Caki2 (cell line): ENCODE measurements around the gene NFATC4. TPM values are rescaled to one million over a fixed set of nuclear protein-coding genes. Genes with fewer than 3 reads are reported as not detected.
"Not testable (repeated sequence)": the region's sequence is repeated elsewhere in the genome, so short reads cannot be mapped to it uniquely, and the experiment has no call there.

ENCODE experiments used
- DNase-seq: peaks from one replicate; pipeline ENCODE4 v3.0.0-alpha.2; 2015; ENCODE audit warnings: low read depth
- in situ Hi-C: cut with HindIII; loops from 2 replicates; pipeline ENCODE4 v1.10.0; 2016; ENCODE audit warnings: low sequenced_read_pairs, low pct_unique_long_range_greater_than_20kb, mixed read lengths
- total RNA-seq: library from RNA; depleted of rRNA; stranded (reverse); fragments of >200 nt; shearing (Covaris generic); gene quantifications from 2 replicates; pipeline ENCODE4 v1.2.3, GENCODE V29; 2014; ENCODE audit warnings: low replicate concordance

The NFATC4 gene
- total RNA-seq, 1 experiment from 2014 or later: not detected

GRCh38 chr14:24362241-24362960 lies 5.6 kb upstream of the NFATC4 start:
- in situ Hi-C loops: no loop called here
- no peak for DNase-seq

GRCh38 chr14:24363401-24363800 lies 4.6 kb upstream of the NFATC4 start:
- in situ Hi-C loops: no loop called here
- DNase-seq: no peak

GRCh38 chr14:24364841-24365240 lies 3.1 kb upstream of the NFATC4 start:
- no peak for DNase-seq
- in situ Hi-C loops: no loop called here

- in situ Hi-C loops: no loop called here
- DNase-seq: no peak
These were observed 2.2 kb upstream of the NFATC4 start for GRCh38 chr14:24365600-24366412.

DNA sequence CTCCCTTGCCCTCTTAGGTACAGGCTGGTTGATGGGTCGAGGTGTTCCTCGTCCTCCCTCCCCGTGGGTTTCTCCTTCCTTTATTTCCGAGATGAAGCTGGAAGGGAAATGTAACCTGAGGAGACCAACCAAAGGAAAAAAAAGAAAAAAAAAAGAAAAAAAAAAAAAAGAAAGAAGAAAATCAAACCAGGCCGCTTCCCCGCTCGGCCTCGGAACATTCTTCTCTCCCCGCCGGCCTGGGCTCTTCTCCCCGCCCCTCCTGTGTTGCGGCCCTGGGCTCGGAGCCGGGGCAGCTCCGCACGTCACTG lies 1.6 kb upstream of the NFATC4 start:
- in situ Hi-C loops: no loop called here
- DNase-seq: no peak

- in situ Hi-C loops: no loop called here
- no peak for DNase-seq
These were observed 1.1 kb upstream of the NFATC4 start for GRCh38 chr14:24366721-24367513.

- in situ Hi-C loops: no loop called here
- DNase-seq: no peak
These were observed 203 bp downstream of the NFATC4 start for GRCh38 chr14:24368212-24368561.

GRCh38 chr14:24368562-24369252 lies 723 bp downstream of the NFATC4 start:
- in situ Hi-C loops: no loop called here
- DNase-seq: no peak

DNA sequence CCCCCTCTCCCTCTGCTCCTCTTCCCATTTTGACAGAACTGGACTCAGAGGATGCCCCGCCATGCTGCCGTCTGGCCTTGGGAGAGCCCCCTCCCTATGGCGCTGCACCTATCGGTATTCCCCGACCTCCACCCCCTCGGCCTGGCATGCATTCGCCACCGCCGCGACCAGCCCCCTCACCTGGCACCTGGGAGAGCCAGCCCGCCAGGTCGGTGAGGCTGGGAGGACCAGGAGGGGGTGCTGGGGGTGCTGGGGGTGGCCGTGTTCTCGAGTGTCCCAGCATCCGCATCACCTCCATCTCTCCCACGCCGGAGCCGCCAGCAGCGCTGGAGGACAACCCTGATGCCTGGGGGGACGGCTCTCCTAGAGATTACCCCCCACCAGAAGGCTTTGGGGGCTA lies 1.5 kb downstream of the NFATC4 start:
- DNase-seq: no peak
- in situ Hi-C loops: no loop called here

DNA sequence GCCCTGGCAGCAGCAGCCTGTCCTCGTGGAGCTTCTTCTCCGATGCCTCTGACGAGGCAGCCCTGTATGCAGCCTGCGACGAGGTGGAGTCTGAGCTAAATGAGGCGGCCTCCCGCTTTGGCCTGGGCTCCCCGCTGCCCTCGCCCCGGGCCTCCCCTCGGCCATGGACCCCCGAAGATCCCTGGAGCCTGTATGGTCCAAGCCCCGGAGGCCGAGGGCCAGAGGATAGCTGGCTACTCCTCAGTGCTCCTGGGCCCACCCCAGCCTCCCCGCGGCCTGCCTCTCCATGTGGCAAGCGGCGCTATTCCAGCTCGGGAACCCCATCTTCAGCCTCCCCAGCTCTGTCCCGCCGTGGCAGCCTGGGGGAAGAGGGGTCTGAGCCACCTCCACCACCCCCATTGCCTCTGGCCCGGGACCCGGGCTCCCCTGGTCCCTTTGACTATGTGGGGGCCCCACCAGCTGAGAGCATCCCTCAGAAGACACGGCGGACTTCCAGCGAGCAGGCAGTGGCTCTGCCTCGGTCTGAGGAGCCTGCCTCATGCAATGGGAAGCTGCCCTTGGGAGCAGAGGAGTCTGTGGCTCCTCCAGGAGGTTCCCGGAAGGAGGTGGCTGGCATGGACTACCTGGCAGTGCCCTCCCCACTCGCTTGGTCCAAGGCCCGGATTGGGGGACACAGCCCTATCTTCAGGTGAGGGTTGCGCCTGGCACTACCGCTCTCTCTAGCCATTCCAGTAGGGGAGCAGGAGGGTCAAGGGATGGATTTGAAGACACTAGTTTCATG lies 2.1 kb downstream of the NFATC4 start:
- DNase-seq: no peak
- in situ Hi-C loops: no loop called here

DNA sequence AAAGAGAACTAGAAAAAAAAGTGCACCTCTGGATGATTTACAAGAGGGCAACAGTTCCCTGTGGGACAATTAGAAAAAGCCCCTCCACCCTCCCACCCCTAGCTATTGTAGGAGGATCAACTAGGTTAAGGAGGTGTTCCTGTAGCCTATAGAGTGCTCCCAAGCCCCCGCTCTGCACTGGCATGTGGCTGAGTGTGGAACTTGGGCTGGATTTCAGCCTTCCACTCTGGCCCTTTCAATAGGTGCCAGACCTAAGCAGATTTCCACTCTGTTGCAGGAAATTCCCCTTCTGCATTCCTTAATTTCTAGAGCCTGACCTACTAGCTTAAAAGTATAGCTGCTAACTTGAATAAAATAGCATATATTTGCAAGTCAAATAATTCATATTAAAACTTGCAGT lies 2.8 kb downstream of the NFATC4 start:
- in situ Hi-C loops: no loop called here
- DNase-seq: no peak

- DNase-seq, in situ Hi-C loops: not testable (repeated sequence)
These were observed 3.6 kb downstream of the NFATC4 start for GRCh38 chr14:24371605-24372004.

DNA sequence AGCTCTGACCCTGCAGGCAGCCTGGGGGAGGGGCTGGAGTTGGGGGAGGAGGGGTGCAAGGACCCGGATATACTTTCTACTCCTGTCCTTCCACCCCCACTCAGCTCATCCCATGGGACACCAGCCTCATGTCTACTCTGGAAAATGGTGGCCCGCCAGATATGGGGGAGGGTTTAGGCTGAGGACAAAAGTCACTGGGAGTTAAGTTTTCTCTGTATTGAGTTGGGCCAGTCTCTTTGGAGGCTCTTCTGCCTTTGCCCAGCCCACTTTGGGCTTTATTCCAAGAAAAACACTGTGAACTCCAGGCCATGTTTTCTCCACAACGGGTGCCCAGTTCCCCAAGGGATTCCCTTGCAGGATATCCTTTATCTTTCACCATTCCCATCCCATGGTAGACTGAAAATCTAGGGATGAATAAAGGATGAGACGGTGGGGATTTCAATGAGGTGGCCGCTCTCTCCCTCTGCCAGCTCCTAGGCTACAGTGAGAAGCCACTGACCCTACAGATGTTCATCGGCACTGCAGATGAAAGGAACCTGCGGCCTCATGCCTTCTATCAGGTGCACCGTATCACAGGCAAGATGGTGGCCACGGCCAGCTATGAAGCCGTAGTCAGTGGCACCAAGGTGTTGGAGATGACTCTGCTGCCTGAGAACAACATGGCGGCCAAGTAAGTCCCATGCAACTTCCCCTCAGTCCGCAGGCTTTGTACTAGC lies 4.9 kb downstream of the NFATC4 start:
- in situ Hi-C loops: no loop called here
- no peak for DNase-seq

GRCh38 chr14:24376448-24377070 lies 8.6 kb downstream of the NFATC4 start:
- no peak for DNase-seq

DNA sequence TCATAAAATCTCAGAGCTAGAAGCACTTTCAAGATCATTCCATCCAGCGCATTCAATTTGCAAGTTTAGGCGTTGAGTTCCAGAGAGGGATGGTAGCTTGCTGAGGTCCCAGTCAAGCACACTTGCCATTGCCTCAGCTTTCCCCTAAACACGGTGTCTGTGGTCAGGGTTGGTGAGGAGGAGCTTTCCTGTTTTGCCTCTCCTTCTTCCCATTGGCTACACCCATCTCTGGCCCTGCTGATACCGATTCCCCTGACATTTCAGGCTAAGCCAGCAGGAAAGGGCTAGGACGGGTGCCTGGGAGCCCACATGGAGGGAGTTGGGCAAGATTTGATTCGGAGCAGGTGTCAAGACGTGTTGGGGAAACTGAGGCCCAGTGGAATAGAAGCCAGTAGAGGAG lies 9.1 kb downstream of the NFATC4 start:
- in situ Hi-C loops: no loop called here
- no peak for DNase-seq

More at GRCh38 chr14:24376448-24377070, 8.6 kb downstream of the NFATC4 start:
- in situ Hi-C loops: no loop called here

DNA sequence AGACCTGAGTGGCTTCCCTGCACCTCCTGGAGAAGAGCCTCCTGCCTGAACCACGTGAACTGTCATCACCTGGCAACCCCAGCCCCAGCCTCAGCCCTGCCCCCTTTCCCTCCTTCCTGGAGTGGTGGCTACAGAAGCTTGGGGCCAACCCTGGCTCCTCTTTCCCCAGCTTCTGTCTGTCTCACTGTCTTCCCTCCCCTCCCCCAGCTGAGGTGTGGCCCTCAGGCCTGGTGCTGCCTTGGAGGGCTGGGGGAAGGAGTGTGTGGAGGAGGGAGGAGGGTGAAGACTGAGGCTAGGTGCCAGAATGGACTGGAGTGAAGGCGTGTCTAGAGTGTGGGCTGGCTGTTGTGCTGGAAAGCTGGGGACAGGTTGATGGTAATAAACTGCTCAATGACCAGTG lies 9.7 kb downstream of the NFATC4 start:
- in situ Hi-C loops: no loop called here

GRCh38 chr14:24378327-24378726 lies 10.3 kb downstream of the NFATC4 start:
- in situ Hi-C loops: no loop called here
- no peak for DNase-seq

More for the DNA sequence above, 9.7 kb downstream of the NFATC4 start:
- no peak for DNase-seq
